GM23338 (cell line): ENCODE results near the gene OR1D5. TPM values are rescaled to one million over a fixed set of nuclear protein-coding genes. Genes with fewer than 3 reads are reported as not detected.

ENCODE experiments used
- polyA plus RNA-seq: library from polyadenylated mRNA; unstranded; fragments of >200 nt; fragmentation: Nextera tagmentation; extraction: Ambion mirVana; gene quantifications from 2 replicates; pipeline ENCODE4 v1.2.1, GENCODE V29; 2016
- total RNA-seq: library from RNA; depleted of rRNA; stranded (reverse); fragments of >200 nt; shearing (Covaris generic); gene quantifications from 2 replicates; pipeline ENCODE4 v1.2.3, GENCODE V29; 2014; rRNA removed

The OR1D5 gene
- total and polyA plus RNA-seq, 2 experiments from 2014 or later, result not detected

Other genes with a start within 250 kb of the OR1D5 start
- not detected in 2 replicates for gene OR1D2, start 40.8 kb upstream of the OR1D5 start, total RNA-seq
- gene OR1D2, start 40.8 kb upstream of the OR1D5 start, polyA plus RNA-seq, result not detected in 2 replicates
- not detected in 2 replicates for gene OR1G1, start 63.9 kb upstream of the OR1D5 start, total RNA-seq
- not detected in 2 replicates for gene OR1G1, start 63.9 kb upstream of the OR1D5 start, polyA plus RNA-seq
- not detected in 2 replicates for gene OR1A2, start 133.9 kb upstream of the OR1D5 start, total RNA-seq
- gene OR1A2, start 133.9 kb upstream of the OR1D5 start, polyA plus RNA-seq, result not detected in 2 replicates
- not detected in 2 replicates for gene OR1A1, start 144.1 kb upstream of the OR1D5 start, total RNA-seq
- gene OR1A1, start 144.1 kb upstream of the OR1D5 start, polyA plus RNA-seq, result not detected in 2 replicates
- gene OR3A1, start 234.8 kb upstream of the OR1D5 start, total RNA-seq, result 0.59 and 0.89 TPM in 2 replicates
- 0.40 and 1.2 TPM in 2 replicates for gene OR3A1, start 234.8 kb upstream of the OR1D5 start, polyA plus RNA-seq